H1 (cell line): Measurements from ENCODE around the gene LPAR3.

ENCODE experiments used
- CTCF ChIP-seq, 3 experiments: IDR thresholded peaks; 1 replicate in 2 of 3; 2 replicates in 1 of 3; pipeline versions ENCODE4 v1.5.1 to v1.6.1; 2011; ENCODE audit warnings: low read length in 3 of 3, mild to moderate bottlenecking in 3 of 3, inconsistent platforms in 2 of 3, low read depth in 1 of 3, moderate library complexity in 1 of 3; ENCODE audit not compliant: insufficient read depth in 1 of 3; ENCODE audit errors: control extremely low read depth in 1 of 3
- EZH2 ChIP-seq: fragments of 200-600 bp; sonication (generic); IDR thresholded peaks from 2 replicates; pipeline ENCODE4 v1.7.1; 2012; ENCODE audit warnings: low read depth, mild to moderate bottlenecking, moderate library complexity, low read length, inconsistent platforms; ENCODE audit not compliant: severe bottlenecking
- FOSL1 ChIP-seq: IDR thresholded peaks from 2 replicates; pipeline ENCODE4 v1.6.1; 2011; ENCODE audit warnings: mild to moderate bottlenecking, low read depth, low read length, moderate library complexity; ENCODE audit not compliant: insufficient read depth
- KDM5A ChIP-seq: fragments of 200-600 bp; IDR thresholded peaks from 2 replicates; pipeline ENCODE4 v1.7.1; 2012; ENCODE audit warnings: mild to moderate bottlenecking, low read length, inconsistent platforms, mixed read lengths
- MAX ChIP-seq: IDR thresholded peaks from 2 replicates; pipeline ENCODE4 v1.6.1; 2012; ENCODE audit warnings: inconsistent platforms
- YY1 ChIP-seq: IDR thresholded peaks from 2 replicates; pipeline ENCODE4 v1.6.1; 2011; ENCODE audit warnings: low read depth, mild to moderate bottlenecking, low read length

DNA sequence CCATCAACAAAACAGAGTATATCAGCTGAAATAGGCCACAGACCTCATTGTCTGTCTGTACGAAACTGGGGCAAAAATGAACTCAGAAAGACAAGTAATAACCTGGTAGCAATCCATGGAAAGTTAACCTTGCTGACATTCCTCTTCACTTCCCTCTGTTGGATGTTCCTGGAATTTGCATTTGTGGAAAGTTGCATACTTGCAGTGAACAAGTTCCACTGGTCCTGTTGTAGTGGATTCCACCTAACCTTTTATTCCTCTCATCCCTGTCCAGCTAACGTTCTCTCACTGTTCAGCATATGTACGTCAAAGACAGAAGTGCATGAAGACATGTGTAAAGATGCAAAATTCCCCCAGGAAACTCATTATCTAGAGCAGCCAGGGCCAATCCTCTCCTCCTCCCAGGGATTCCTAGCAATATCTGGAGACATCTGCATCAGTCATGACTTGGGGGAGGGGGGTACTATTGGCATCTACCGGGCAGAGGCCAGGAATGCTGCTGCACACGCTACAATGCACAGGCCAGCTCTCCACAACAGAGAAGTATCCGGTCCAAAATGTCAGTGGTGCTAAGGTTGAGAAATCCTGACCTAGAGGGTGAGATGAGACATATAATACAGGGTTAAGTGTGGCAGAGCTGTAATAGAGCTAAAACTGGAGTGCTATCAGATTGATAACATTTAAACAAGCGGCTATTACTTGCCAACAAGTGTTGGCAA lies 8.2 kb downstream of the LPAR3 start:
- TF ChIP-seq KDM5A (no peak), EZH2 (no peak), YY1 (no peak), CTCF (IDR thresholded peaks at IDR 0.05; ENCODE audit: control extremely low read depth in 1 of 3, insufficient read depth in 1 of 3, low read depth in 1 of 3, low read length in 3 of 3) (peak in 1 of 3 experiments; percentile 5; a peak in 1 of 4 replicates), FOSL1 (no peak), MAX (no peak)
